Transverse colon (tissue), 4 donors: Measurements from ENCODE around the gene OBP2B. TPM values are rescaled to one million over a fixed set of nuclear protein-coding genes. Genes with fewer than 3 reads are reported as not detected.

Experiments used
- DNase-seq: peaks from one replicate; pipeline ENCODE4 v3.0.0-alpha.2; 2019
- H3K27ac ChIP-seq, 4 donors: fragments of 200-600 bp; sonication (generic); 2 replicates each; pipeline ENCODE4 v1.5.1; 2016 to 2018; ENCODE audit warnings: inconsistent platforms in 4 of 4
- H3K27me3 ChIP-seq: fragments of 200-600 bp; sonication (generic); 2 replicates; pipeline ENCODE4 v1.5.1; 2017; ENCODE audit warnings: inconsistent platforms
- H3K36me3 ChIP-seq, 4 donors: fragments of 200-600 bp; sonication (generic); 2 replicates each; pipeline ENCODE4 v1.5.1; 2017 to 2019; ENCODE audit warnings: inconsistent platforms in 4 of 4
- H3K4me1 ChIP-seq, 4 donors: fragments of 200-600 bp; sonication (generic); 2 replicates each; pipeline ENCODE4 v1.5.1; 2017 to 2020; ENCODE audit warnings: inconsistent platforms in 4 of 4
- H3K4me3 ChIP-seq, 4 donors: fragments of 200-600 bp; sonication (generic); 1 replicate in 1 of 4; 2 replicates in 3 of 4; pipeline versions ENCODE4 v1.5.1 to v1.6.1; 2017 to 2019; ENCODE audit warnings: inconsistent platforms in 4 of 4
- H3K9me3 ChIP-seq, 2 donors: fragments of 200-600 bp; sonication (generic); 2 replicates each; pipeline ENCODE4 v1.5.1; 2017 to 2019; ENCODE audit warnings: inconsistent platforms in 2 of 2
- CTCF ChIP-seq, 5 experiments: fragments of 200-600 bp in 3 of 5; fragments of 450-650 bp in 2 of 5; sonication (generic) in 3 of 5; IDR thresholded peaks; 1 replicate in 2 of 5; 2 replicates in 3 of 5; pipeline ENCODE4 v1.5.1; 2016 to 2017; ENCODE audit warnings: antibody characterized with exemption in 5 of 5, inconsistent platforms in 3 of 5, mild to moderate bottlenecking in 2 of 5, moderate library complexity in 1 of 5
- EP300 ChIP-seq: sonication (generic); formaldehyde crosslinking; IDR thresholded peaks from one replicate; pipeline ENCODE4 v1.6.1; 2017; ENCODE audit warnings: antibody characterized with exemption, low read depth
- POLR2A ChIP-seq: fragments of 450-650 bp; IDR thresholded peaks from one replicate; pipeline ENCODE4 v1.6.1; 2016; ENCODE audit warnings: antibody characterized with exemption, mild to moderate bottlenecking, moderate library complexity
- POLR2AphosphoS5 ChIP-seq, 3 donors: sonication (generic); formaldehyde crosslinking; IDR thresholded peaks; one replicate each; pipeline ENCODE4 v1.6.1; 2016; ENCODE audit warnings: antibody characterized with exemption in 3 of 3
- WGBS, 2 donors: methylation state at CpG; one replicate each; pipeline ENCODE4 v1.1.5; 2018; ENCODE audit warnings: low coverage in 1 of 2; 5-methylcytosine and 5-hydroxymethylcytosine counted together
- in situ Hi-C, 4 donors: fragments of 200-750 bp; cut with MboI; loops; one replicate each; pipeline versions ENCODE4 v1.15.0 to v1.15.1; 2017; ENCODE audit warnings: low sequenced_read_pairs in 3 of 4, low pct_ligation_motif_present in 1 of 4, low pct_unique_long_range_greater_than_20kb in 1 of 4
- intact Hi-C: fragments of 100-400 bp; cut with DNase I; formaldehyde crosslinking; loops from one replicate; pipeline ENCODE4 v1.15.1; 2023; ENCODE audit warnings: low total_unique reads
- total RNA-seq, 4 donors: library from RNA; depleted of rRNA; stranded (reverse); fragments of >200 nt; gene quantifications; one replicate each; pipeline ENCODE4 v1.1.0, GENCODE V29; 2016

The OBP2B gene
- total RNA-seq, 4 donors from 2014 or later: not detected

- no peak for TF ChIP-seq POLR2A
- intact Hi-C loops: no loop called here
- in situ Hi-C loops: no loop called here
- Histone ChIP-seq H3K4me1 (peaks cover 0 to 19% (median 8%) of the 10 kb centered on the region in 4 donors), H3K4me3 (no peak overlapping the region), H3K27ac (no peak overlapping the region), H3K9me3 (no peaks in the 10 kb centered on the region), H3K36me3 (no peaks in the 10 kb centered on the region), H3K27me3 (peaks cover 10% of the 10 kb centered on the region)
- no peak for DNase-seq
- WGBS, 2 donors: 91% methylated on average over 3 of the region's 3 CpGs; no CpG with 5 or more reads in 1 of the 2 donors
Observed at GRCh38 chr9:133167769-133168168, 41.3 kb downstream of the OBP2B start.

GRCh38 chr9:133167096-133167730 lies 41.8 kb downstream of the OBP2B start:
- TF ChIP-seq EP300 (no peak), POLR2A (no peak), CTCF (IDR thresholded peaks at IDR 0.05) (no peak), POLR2AphosphoS5 (IDR thresholded peaks at IDR 0.05) (no peak)
- DNase-seq: no peak
- H3K9me3 ChIP-seq: no peaks in the 10 kb centered on the region
- 88% methylated on average over 3 of the region's 3 CpGs; no CpG with 5 or more reads in 1 of the 2 donors for WGBS, 2 donors
- in situ Hi-C loops (no loop called here), intact Hi-C loops (no loop called here)
- no peak overlapping the region for H3K4me3 ChIP-seq
- no peak overlapping the region for H3K27ac ChIP-seq
- H3K36me3 ChIP-seq: no peaks in the 10 kb centered on the region
- peaks cover 9% of the 10 kb centered on the region for H3K27me3 ChIP-seq
- H3K4me1 ChIP-seq: peaks cover 0 to 24% (median 9%) of the 10 kb centered on the region in 4 donors

GRCh38 chr9:133166392-133166791 lies 42.7 kb downstream of the OBP2B start:
- H3K27me3 ChIP-seq: peaks cover 9% of the 10 kb centered on the region
- 60 to 82% methylated on average over 2 to 17 of the region's 17 CpGs for WGBS, 2 donors
- in situ Hi-C loops: no loop called here
- no peaks in the 10 kb centered on the region for H3K9me3 ChIP-seq
- no peak overlapping the region for H3K4me3 ChIP-seq
- no peak overlapping the region for H3K27ac ChIP-seq
- no peak for TF ChIP-seq POLR2AphosphoS5 (IDR thresholded peaks at IDR 0.05)
- no peak for TF ChIP-seq EP300
- TF ChIP-seq POLR2A: no peak
- TF ChIP-seq CTCF (IDR thresholded peaks at IDR 0.05): no peak
- intact Hi-C loops: no loop called here
- H3K4me1 ChIP-seq: peaks cover 0 to 26% (median 9%) of the 10 kb centered on the region in 4 donors
- DNase-seq: no peak
- no peaks in the 10 kb centered on the region for H3K36me3 ChIP-seq

GRCh38 chr9:133165452-133165730 lies 43.7 kb downstream of the OBP2B start:
- no peak overlapping the region for H3K27ac ChIP-seq
- in situ Hi-C loops (no loop called here), intact Hi-C loops (no loop called here)
- 74 to 94% methylated on average over 2 of the region's 2 CpGs for WGBS, 2 donors
- no peaks in the 10 kb centered on the region for H3K36me3 ChIP-seq
- no peaks in the 10 kb centered on the region for H3K9me3 ChIP-seq
- H3K27me3 ChIP-seq: peaks cover 9% of the 10 kb centered on the region
- DNase-seq: no peak
- peaks cover 0 to 30% (median 13%) of the 10 kb centered on the region in 4 donors for H3K4me1 ChIP-seq
- no peak overlapping the region for H3K4me3 ChIP-seq
- no peak for TF ChIP-seq POLR2A
- no peak for TF ChIP-seq EP300
- TF ChIP-seq POLR2AphosphoS5 (IDR thresholded peaks at IDR 0.05): no peak
- TF ChIP-seq CTCF (IDR thresholded peaks at IDR 0.05): no peak

- no peaks in the 10 kb centered on the region for H3K9me3 ChIP-seq
- peaks cover 0 to 30% (median 13%) of the 10 kb centered on the region in 4 donors for H3K4me1 ChIP-seq
- 69 to 74% methylated on average over 6 to 13 of the region's 13 CpGs for WGBS, 2 donors
- H3K36me3 ChIP-seq: no peaks in the 10 kb centered on the region
- H3K27ac ChIP-seq: peak overlapping the region; percentile 69 to 79 (median 76)
- no peak for DNase-seq
- TF ChIP-seq CTCF (IDR thresholded peaks at IDR 0.05) (no peak), POLR2AphosphoS5 (IDR thresholded peaks at IDR 0.05) (no peak), EP300 (no peak), POLR2A (no peak)
- peak overlapping the region; percentile 57 to 80 (median 69) for H3K4me3 ChIP-seq
- intact Hi-C loops (no loop called here), in situ Hi-C loops (no loop called here)
- peaks cover 9% of the 10 kb centered on the region for H3K27me3 ChIP-seq
Observed at GRCh38 chr9:133164191-133164590, 44.9 kb downstream of the OBP2B start.
